HG02884 (cell line): ENCODE results near the gene ATP8A2.

Source experiments
- ATAC-seq: cut with Tn5 transposase; IDR thresholded peaks from one replicate; pipeline ENCODE4 v1.9.1; 2021; ENCODE audit warnings: mild to moderate bottlenecking, moderate library complexity; ENCODE audit not compliant: unreplicated experiment

The ATP8A2 gene

DNA sequence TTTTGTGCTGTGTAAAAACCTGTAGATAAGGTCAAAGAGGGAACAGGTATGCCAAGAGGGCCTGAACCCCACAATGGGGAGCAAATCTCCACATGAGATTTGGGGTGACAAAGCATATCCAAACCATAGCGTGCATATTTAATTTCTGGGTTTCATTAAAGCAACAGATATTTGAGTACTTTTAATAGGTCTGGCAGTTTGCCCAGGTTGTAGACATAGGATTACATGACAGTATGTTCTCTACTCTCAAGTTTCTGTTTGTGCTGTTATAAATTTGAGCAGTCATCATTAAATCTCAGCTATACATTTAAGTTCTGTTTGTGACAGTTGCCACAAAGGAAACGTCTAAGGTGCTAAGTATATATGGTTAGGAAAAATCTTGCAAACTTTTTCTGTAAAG lies 236.4 kb downstream of the ATP8A2 start:
- ATAC-seq, result no peak

DNA sequence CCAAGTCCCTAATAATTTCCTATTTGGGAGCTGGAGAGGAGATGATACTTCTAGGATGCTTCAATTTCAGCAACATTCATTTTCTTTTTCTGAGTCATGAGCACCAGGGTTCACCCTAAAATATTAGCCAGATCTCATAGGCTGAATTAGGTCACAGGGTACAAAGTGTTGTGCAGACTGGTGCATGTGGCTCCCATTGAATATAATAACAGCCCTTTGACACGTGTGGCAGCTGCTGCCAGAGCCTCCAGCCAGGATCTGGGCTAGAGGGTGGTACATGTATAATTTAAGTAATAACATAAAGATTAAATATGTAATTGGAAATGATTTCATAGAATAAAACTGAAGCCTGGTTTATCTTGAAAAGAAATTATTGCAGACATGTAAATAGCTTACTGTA lies 244.9 kb downstream of the ATP8A2 start:
- no peak for ATAC-seq

DNA sequence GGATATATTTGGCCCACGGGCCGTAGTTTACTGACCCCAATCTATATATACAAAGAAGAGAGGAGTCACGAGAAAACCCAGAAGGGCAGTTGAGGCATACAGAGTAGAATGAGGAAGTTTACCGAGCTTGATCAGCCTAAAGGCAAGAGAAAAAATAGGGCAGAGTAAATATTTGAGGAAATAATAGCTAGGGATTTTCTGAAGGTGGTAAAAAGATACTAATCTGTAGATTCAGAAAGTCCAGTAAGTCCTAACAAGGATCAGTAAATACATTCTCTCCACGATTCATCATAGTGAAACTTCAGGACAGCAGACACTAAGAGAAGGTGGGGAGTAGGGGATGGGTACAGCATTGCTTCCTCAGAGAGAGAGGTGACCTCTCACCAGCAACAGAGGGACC lies 248.1 kb downstream of the ATP8A2 start:
- ATAC-seq, result no peak

DNA sequence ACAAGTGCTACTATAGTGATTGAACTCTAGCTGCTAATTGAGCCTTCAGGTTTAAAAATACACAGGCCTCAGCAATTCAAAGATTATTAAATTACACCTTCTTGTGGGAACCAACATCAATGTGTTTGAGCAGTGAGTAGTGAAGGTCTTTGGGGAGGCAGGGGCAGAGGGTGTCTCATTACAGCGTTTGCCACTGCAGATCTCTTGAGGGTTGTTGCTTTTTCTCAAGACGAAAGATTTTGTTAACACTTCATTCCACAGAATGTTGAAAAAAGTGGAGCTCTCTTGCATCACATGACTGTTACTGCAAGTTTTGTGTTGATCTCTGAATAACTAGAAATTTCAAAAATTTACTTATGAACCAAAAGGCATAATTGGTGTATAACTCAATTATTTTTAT lies 253.6 kb downstream of the ATP8A2 start:
- no peak for ATAC-seq

DNA sequence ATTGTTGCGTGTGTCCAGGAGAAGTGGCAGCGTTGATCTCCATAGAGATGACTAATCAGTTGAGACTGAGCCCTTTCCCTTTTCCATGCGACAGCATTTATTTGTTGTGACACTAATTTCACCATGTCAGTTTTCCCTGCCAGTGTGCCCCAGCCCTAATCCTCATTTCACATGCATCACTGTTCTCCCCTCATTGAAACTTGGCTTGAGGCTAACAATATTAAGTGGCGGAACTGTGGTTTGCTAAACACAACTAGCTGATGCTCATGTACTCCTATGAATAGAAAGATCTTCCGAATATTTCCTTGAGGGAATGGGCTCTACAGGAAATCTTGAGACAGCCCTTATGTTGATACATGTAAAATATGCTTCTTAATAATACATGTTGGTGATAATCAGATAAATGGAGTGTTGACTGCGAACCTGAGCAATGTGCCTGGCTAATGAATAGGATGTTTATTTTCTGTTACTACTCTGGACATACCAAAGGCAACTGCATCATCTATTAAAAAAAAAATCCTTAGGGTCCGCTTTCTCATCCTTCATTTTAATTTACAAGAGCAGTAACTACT lies 258.6 kb downstream of the ATP8A2 start:
- ATAC-seq, result no peak

DNA sequence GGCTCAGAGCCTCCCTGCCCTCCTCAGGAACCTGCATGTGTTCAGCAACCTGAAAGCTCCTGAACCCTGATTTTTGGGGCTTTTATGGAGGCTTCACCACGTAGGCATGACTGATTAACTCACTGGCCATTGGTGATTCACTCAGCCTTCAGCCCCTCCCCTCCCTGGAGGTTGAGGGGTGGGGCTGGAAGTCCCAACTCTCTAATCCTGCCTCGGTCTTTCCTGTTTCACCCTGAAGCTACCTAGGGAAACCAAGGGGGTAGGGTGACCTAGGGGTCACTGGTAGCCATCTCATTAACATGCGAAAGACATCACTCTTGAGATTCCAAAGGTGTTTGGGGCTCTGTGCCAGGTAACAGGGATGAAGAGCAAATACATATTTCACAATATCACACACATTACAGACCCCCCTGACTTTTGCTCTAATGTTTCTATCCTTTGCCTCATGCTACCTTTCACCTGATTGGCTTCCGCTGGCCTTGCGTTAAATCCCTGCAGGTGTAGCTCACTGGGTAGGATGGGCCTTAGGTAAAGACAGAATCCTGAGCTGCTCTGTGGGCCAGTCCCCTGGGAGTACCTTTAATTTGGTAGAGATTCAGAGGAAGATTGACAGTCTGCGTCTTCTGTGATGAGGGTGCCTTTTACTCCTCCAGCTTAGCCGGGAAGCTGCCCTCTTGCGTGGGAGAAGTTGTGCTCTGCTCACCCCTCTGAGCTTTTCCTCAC lies 260.6 kb downstream of the ATP8A2 start:
- ATAC-seq, result no peak

DNA sequence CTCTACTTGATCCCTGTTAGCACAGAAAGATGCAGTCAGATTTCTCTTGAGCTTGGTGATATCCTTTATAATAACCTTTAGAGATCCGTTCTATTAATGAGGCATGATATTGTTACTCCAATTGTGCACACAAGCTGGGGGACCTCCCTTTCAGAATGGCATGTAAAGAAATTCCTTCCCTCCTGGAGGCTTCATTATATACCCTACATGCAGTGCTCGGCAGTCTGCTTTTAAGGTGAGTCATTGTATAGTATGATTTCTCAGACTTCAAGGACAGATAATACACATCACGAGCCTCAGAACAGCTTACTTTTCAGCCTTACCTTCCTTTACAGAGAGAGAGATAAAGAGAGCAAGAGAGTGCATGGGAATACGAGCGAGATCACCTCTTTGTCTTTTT lies 261.3 kb downstream of the ATP8A2 start:
- ATAC-seq, result no peak

DNA sequence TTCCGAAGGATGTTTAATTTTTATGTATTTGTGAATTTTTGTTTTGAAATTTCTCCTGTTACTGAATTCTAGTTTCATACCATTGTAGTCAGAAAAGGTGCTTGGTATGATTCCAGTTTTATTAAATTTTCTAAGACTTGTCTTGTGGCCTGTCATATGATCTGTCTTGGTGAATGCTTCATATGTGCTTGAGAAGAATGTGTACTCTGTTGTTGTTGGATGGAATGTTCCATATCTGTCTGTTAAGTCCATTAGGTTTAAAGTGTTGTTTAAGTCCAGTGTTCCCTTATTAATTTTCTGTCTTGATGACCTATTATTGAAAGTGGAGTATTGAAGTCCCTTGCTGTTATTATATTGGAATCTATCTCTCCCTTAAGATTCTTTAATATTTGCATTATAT lies 273.9 kb downstream of the ATP8A2 start:
- ATAC-seq, result no peak

DNA sequence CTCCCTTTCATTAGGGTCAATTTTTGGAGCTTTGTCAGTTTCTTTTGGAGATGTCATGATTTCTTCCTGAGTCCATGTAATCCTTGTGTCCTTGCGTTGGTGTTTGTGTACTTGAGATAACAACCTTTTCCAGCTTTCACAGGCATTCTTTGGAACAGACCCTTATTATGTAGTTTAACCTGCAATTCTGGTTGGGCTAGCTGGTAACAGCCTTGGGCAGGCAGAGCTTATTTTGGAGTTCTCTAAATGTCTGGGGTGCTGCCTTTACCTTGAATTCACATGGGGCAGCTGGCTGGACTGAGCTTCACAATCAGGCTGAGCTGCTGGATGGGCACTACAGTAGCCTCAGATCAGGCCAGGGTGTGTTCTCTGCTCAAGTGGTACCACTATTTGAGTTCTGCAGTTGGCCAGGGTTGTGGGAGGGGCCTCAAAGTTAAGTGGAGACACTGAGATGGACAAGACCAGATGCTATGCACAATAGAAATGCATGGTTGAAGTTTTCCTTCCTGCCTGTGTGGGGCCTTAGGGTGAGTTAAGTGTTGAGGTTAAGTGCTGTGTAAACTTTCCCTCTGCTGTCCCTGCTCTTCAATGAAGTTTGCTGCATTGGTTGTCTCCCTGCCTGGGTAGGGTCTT lies 277.3 kb downstream of the ATP8A2 start:
- no peak for ATAC-seq

DNA sequence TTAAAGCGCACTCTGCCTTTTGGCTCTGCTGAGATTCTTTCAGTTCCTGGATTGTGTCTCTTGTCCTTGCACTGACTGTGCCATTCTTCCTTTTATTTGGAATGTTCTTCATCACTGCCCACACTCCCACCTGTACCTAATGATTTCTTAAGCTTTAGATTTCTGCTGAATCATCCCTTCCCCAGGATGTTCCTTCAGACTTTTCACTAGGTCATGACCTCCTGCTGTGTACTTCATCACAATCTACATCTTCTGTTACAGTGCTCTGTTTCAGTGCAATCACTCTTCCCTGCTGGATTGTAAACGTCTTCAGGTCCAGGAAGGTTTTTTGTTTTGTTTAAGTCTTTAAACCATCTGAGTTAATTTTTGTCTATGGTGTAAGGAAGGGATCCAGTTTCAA lies 281.0 kb downstream of the ATP8A2 start:
- no peak for ATAC-seq

DNA sequence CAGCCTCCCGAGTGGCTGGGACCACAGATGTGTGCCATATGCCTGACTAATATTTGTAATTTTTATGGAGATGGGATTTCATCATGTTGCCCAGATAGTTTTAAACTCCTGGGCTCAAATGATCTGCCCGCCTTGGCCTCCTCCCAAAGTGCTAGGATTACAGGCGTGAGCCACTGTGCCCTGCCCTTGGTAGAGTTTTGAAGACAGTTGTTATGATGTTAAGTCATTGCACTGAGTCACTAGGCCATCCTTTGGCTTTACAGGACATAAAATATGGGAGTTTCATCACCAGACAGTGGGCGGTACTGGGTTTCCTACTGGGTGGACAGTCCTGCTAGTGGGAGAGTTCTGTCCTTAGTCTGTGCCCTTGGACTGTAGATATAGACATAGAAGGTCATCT lies 282.5 kb downstream of the ATP8A2 start:
- ATAC-seq, result no peak

DNA sequence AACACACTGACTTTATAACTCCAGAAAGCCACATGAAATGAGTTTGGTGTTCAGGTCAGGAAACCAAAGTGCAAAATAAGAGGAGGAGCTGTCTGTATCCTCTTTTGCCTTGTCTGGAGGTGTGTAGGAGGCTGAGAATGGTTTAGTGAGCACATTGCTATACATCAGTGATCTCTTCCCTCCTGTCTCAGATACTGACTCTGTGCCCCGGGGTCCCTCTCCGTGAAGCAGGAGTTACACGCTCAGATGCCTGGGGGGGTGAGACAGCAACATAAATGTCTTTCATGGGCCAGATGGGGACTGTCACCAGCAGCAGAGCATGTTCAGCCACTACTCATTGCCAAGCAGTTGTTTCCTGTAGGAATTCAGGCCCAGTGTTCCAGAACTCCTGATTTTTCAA lies 285.4 kb downstream of the ATP8A2 start:
- no peak for ATAC-seq

DNA sequence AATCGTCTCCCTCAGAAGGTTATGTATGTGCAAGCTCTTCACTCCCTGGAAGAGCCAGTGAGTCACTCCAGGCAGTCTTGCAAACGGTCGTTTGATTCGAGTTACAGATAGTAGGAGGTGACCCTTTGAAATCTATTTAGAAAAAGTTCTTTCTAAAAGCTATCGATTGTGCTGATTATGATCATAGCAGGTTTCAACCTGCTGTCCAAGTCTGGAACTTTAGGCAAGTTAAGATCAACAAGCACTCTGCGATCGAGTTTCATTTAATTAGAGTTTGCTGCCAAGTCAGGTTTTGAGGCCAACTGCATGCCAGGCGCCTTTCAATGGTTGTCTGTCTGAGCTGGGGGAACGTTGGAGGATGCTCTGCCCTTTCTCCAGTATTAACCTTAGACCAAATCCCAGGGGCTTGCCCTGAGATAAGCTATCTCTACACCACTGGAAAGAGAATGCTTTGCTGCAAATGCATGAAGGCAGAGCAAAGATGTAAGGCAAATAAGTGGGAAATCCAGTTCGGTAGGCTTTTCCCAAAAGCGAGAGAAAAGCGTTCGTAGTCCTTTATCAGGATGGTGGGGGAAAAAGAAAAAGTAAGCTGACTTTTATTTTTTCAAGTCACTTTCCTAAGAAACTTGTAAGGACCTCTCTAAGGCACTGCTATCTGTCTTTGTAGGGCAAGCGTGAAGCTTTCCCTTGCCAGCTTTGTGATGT lies 287.5 kb downstream of the ATP8A2 start:
- no peak for ATAC-seq

DNA sequence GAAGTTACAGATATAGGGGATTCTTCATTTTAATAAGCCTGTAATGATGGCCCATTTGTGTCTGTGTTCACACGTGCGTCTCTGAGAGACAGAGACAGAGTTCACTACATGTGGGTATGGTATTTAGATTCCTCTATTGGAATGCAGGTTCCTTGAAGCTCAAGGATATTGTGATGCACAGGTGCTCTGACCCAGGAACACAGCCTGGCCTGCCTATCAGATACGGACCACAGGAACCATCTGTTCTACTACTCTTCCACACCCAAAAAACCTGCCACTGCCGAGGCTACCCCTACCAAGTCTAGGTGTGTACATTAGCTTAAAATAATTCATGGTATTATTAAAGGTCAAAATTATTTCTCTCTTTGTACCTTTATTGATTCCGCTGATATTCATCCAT lies 289.2 kb downstream of the ATP8A2 start:
- ATAC-seq, result no peak

DNA sequence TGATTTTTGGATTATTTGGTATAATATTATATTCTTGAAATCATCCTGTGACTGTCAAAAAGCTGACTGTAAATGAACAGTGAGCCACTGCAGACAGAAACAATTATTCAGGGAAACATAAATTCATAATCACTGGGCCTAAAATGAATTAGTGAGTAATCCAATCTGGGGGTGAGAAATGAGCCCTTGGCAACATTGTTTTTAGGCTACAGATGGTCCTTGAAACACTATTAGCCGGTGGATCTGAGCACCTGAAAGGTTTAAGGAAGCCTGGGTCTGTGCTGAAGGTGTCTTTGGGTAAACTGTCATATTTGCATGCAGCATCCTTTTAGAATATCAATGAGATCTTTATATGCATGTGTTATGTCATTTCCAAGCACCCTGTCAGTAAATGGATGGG lies 290.7 kb downstream of the ATP8A2 start:
- no peak for ATAC-seq

DNA sequence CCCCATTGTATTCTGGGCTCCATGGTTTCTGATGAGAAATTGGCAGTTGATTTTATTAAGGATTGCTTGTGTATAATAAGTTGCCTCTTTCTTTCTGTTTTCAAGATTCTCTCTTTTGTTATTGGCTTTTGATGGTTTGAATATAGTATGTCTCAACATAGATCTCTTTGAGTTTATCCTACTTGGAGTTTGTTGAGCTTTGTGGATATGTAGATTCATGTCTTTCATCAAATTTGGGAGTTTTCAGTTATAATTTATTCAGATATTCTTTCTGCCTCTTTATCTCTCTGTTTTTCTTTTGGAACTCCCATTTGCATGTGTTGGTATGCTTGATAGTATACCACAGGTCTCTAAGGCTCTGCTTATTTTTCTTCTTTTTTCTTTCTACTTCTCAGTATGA lies 296.6 kb downstream of the ATP8A2 start:
- ATAC-seq, result no peak

DNA sequence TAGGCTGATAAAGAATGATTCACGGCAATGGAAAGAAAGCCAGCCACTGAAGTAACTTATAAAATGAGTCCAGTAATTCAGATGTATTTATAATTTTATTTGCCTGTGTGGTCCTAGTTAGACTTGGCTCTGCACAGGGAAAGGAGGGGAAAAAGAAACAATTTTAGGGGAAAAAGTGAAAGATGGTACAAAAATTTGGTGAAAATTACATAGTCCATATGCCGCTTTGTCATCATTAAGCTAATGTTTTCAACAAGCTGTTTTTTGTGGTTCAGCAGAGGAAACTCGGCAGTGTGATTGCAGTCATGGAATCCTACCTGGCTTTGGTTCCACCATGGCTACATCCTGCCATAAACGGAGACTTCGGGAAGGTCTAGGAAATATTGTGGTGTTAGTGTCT lies 301.9 kb downstream of the ATP8A2 start:
- ATAC-seq, result no peak

DNA sequence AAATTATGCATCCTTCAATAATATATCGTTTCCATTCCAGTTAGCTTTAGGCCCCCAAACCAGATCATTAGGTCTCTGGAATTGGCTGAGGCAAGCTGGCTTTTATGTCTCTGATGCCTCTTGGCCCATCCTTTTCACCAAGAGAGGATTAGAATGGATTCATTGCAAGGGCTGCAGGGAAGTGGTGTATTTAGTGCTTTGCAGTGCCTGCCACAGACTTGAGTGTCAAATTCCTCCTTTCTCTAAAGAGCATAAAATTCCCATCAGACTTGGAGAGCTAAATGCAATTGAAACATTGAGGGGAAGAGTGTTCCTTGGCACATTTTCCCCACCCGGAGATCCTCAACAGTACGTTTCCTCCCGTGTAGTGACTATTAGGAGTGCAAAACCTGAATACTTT lies 302.6 kb downstream of the ATP8A2 start:
- no peak for ATAC-seq

DNA sequence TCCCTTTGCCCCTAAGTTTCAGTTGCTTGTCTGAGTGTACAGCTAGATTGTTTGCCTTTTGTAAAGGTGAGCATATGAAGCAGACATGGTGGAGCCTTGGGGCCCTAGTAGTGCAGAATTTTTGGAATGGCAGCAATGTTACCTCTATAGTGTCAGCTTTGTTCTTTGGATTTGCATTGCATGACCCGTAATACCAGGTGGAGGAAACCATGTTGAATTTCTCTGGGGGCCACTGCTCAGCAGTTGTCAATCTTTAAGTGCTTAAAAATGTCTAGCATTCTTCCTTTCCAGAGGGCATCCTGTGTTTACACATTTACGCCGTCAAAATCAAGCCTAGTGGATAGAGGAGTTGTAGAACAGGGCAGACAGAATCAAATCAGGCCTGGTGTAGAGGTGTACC lies 303.3 kb downstream of the ATP8A2 start:
- no peak for ATAC-seq

DNA sequence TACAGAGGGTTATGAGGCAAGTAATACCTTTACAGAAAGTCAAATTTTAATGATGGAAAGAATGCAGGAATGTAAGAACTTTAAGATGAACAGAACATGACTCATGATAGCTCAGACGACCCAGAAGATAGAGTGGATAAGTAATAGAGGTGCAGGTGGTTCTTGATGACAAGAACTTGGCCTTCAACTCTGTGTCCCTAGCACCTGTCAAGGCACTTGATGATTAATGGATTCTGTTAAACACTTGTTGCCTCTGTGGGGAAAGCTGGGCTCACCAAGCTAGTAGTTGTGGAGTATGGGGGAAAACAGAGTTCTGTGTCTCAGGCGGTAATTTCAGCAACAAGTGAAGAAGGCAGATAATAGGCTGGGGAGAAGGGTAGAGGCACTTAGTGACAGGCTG lies 306.2 kb downstream of the ATP8A2 start:
- no peak for ATAC-seq

DNA sequence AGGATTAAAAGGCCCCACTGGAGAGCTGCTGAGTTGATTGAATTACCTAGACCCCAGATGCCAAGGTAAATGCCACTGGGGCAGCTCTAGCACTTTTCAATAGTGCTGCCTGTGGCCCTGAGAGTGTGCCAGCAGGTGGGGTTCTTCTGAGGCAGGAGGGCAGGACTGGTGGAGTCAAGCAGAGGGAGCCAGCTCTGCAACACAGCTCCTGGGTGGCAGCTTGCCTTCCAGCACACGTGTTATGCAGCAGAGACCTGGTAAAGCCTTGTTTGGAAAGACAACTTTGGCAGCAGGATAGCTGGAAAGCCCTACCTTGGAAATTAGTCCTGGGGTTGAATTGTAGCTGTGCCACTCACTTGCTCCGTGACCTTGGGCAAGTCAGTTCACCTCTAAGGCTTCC lies 306.6 kb downstream of the ATP8A2 start:
- ATAC-seq, result no peak

DNA sequence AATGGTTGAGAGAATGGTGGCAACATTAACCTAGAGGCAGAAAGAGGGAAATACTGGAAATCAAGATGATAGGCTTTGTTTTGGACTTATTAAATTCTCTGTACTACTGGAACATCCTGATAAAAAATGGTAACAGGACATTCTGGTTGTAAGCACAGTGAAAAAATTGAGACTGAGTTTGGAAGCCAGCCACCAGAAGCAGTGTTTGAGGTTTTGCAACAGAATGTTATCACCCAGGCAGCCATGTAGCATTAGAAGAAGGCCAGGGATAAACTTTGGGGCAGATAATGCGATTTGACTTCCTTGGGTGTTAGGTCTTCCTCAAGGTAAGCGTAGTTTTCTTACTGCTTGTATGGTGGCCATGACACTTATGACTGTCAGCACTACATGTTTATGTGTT lies 307.4 kb downstream of the ATP8A2 start:
- ATAC-seq, result no peak
